KMS-11 (cell line): ENCODE results near the gene ZMYM4.

Source experiments
- H2AFZ ChIP-seq: fragments of 200-600 bp; sonication (generic); 2 replicates; pipeline ENCODE4 v1.6.1; 2016; ENCODE audit warnings: antibody characterized with exemption, mixed run types, low read depth
- H3K27ac ChIP-seq: fragments of 200-600 bp; sonication (generic); 2 replicates; pipeline ENCODE4 v1.6.1; 2016; ENCODE audit warnings: mild to moderate bottlenecking, mixed run types
- H3K27me3 ChIP-seq: fragments of 200-600 bp; sonication (generic); 2 replicates; pipeline ENCODE4 v1.6.1; 2017; ENCODE audit warnings: mild to moderate bottlenecking, low read depth, mixed run types, moderate library complexity; ENCODE audit not compliant: insufficient read depth
- H3K36me3 ChIP-seq: fragments of 200-600 bp; sonication (generic); 2 replicates; pipeline ENCODE4 v1.6.1; 2017; ENCODE audit warnings: mild to moderate bottlenecking, mixed run types; ENCODE audit not compliant: insufficient read depth
- H3K4me1 ChIP-seq: fragments of 200-600 bp; sonication (generic); 2 replicates; pipeline ENCODE4 v1.6.1; 2016; ENCODE audit warnings: mild to moderate bottlenecking, low read depth, mixed run types; ENCODE audit not compliant: poor library complexity, severe bottlenecking
- H3K4me2 ChIP-seq: fragments of 200-600 bp; sonication (generic); 2 replicates; pipeline ENCODE4 v1.7.0; 2016; ENCODE audit warnings: mild to moderate bottlenecking, mixed run types
- H3K4me3 ChIP-seq: fragments of 200-600 bp; sonication (generic); IDR thresholded peaks from 2 replicates; pipeline ENCODE4 v1.6.1; 2017; ENCODE audit warnings: low read depth, low read length, mixed read lengths; ENCODE audit not compliant: insufficient read depth
- H3K79me2 ChIP-seq: fragments of 200-600 bp; sonication (generic); 2 replicates; pipeline ENCODE4 v1.6.1; 2016; ENCODE audit warnings: low read depth, mixed run types; ENCODE audit not compliant: insufficient read depth
- H3K9ac ChIP-seq: fragments of 200-600 bp; sonication (generic); 2 replicates; pipeline ENCODE4 v1.6.1; 2016; ENCODE audit warnings: mild to moderate bottlenecking, mixed run types
- H4K20me1 ChIP-seq: fragments of 200-600 bp; sonication (generic); 2 replicates; pipeline ENCODE4 v1.6.1; 2016; ENCODE audit warnings: mild to moderate bottlenecking, mixed run types; ENCODE audit not compliant: insufficient read depth
- CTCF ChIP-seq: fragments of 200-600 bp; sonication (generic); conservative IDR thresholded peaks from 2 replicates; pipeline ENCODE4 v1.6.1; 2017; ENCODE audit warnings: low read depth, mild to moderate bottlenecking, antibody characterized with exemption, low read length, moderate library complexity, mixed read lengths

Gene ZMYM4

GRCh38 chr1:35247256-35247655 lies 21.3 kb upstream of the ZMYM4 start:
- no peak overlapping the region for H2AFZ ChIP-seq
- H3K27me3 ChIP-seq, result no peaks in the 10 kb centered on the region
- H3K4me3 ChIP-seq, result no peak overlapping the region
- H3K4me1 ChIP-seq, result no peaks in the 10 kb centered on the region
- H3K9ac ChIP-seq, result no peak overlapping the region
- H3K27ac ChIP-seq, result no peak overlapping the region
- TF ChIP-seq CTCF, result no peak
- H3K36me3 ChIP-seq, result no peaks in the 10 kb centered on the region
- no peaks in the 10 kb centered on the region for H4K20me1 ChIP-seq
- no peaks in the 10 kb centered on the region for H3K79me2 ChIP-seq
- H3K4me2 ChIP-seq, result no peak overlapping the region

GRCh38 chr1:35253941-35254340 lies 14.6 kb upstream of the ZMYM4 start:
- no peak for TF ChIP-seq CTCF
- H3K9ac ChIP-seq, result no peak overlapping the region
- no peaks in the 10 kb centered on the region for H3K79me2 ChIP-seq
- no peaks in the 10 kb centered on the region for H3K27me3 ChIP-seq
- H3K4me3 ChIP-seq, result no peak overlapping the region
- H4K20me1 ChIP-seq, result no peaks in the 10 kb centered on the region
- H3K27ac ChIP-seq, result no peak overlapping the region
- H3K36me3 ChIP-seq, result no peaks in the 10 kb centered on the region
- no peak overlapping the region for H3K4me2 ChIP-seq
- no peak overlapping the region for H2AFZ ChIP-seq
- H3K4me1 ChIP-seq, result no peaks in the 10 kb centered on the region

- no peak for TF ChIP-seq CTCF
- no peaks in the 10 kb centered on the region for H4K20me1 ChIP-seq
- no peak overlapping the region for H2AFZ ChIP-seq
- H3K4me1 ChIP-seq, result no peaks in the 10 kb centered on the region
- no peak overlapping the region for H3K4me3 ChIP-seq
- no peaks in the 10 kb centered on the region for H3K36me3 ChIP-seq
- H3K4me2 ChIP-seq, result no peak overlapping the region
- no peaks in the 10 kb centered on the region for H3K27me3 ChIP-seq
- no peak overlapping the region for H3K27ac ChIP-seq
- H3K9ac ChIP-seq, result no peak overlapping the region
- no peaks in the 10 kb centered on the region for H3K79me2 ChIP-seq
Measured at GRCh38 chr1:35255276-35255675, 13.2 kb upstream of the ZMYM4 start.

- H3K4me3 ChIP-seq, result no peak overlapping the region
- TF ChIP-seq CTCF, result no peak
- no peak overlapping the region for H3K27ac ChIP-seq
Measured at GRCh38 chr1:35259561-35259960, 8.9 kb upstream of the ZMYM4 start.

More at GRCh38 chr1:35259561-35259960, 8.9 kb upstream of the ZMYM4 start:
- Histone ChIP-seq H3K79me2 (no peaks in the 10 kb centered on the region), H3K9ac (no peak overlapping the region), H3K36me3 (no peaks in the 10 kb centered on the region), H3K27me3 (no peaks in the 10 kb centered on the region), H3K4me1 (peaks cover 18% of the 10 kb centered on the region), H4K20me1 (no peaks in the 10 kb centered on the region), H3K4me2 (no peak overlapping the region), H2AFZ (no peak overlapping the region)
